H1 (cell line): Measurements from ENCODE around the gene DCANP1. TPM values are rescaled to one million over a fixed set of nuclear protein-coding genes. Genes with fewer than 3 reads are reported as not detected.

ENCODE experiments used
- CTCF ChIA-PET: fragments of 300-600 bp; sonication (Branson Sonifier 250); formaldehyde crosslinking; loops from one replicate; lab custom pipeline; 2021; ENCODE audit not compliant: partially characterized antibody; lab: Charles Lee
- POLR2A ChIA-PET: fragments of 300-600 bp; sonication (Branson Sonifier 250); formaldehyde crosslinking; loops from one replicate; lab custom pipeline; 2021; ENCODE audit warnings: inconsistent platforms; ENCODE audit not compliant: partially characterized antibody; lab: Charles Lee
- DNase-seq, 2 experiments: peaks; one replicate each; pipeline versions ENCODE4 v3.0.0 to v3.0.0-alpha.2; 2010 to 2022; ENCODE audit warnings: low spot score in 2 of 2, low read depth in 1 of 2, mixed read lengths in 1 of 2
- FAIRE-seq: peaks from 2 replicates; lab custom pipeline; 2011; peaks lifted over from hg19 to GRCh38; lab: Jason Lieb, UNC
- H2AFZ ChIP-seq: 2 replicates; pipeline ENCODE4 v1.8.1; 2012; ENCODE audit warnings: low read length, inconsistent platforms
- H2AK5ac ChIP-seq: 2 replicates; pipeline ENCODE4 v1.6.1; 2013; ENCODE audit warnings: low read depth, low read length
- H2BK120ac ChIP-seq: replicated peaks from 2 replicates; pipeline ENCODE3; 2013; ENCODE audit warnings: low read depth, low read length, inconsistent platforms
- H2BK12ac ChIP-seq: 2 replicates; pipeline ENCODE4 v1.6.1; 2013; ENCODE audit warnings: low read depth, low read length
- H2BK15ac ChIP-seq: 2 replicates; pipeline ENCODE4 v1.6.1; 2013; ENCODE audit warnings: low read length
- H2BK20ac ChIP-seq: 2 replicates; pipeline ENCODE4 v1.6.1; 2013; ENCODE audit warnings: low read length
- H2BK5ac ChIP-seq: 2 replicates; pipeline ENCODE4 v1.6.1; 2013; ENCODE audit warnings: low read depth, low read length
- H3K14ac ChIP-seq: 2 replicates; pipeline ENCODE4 v1.6.1; 2013; ENCODE audit warnings: inconsistent platforms; ENCODE audit not compliant: insufficient read length
- H3K18ac ChIP-seq: 2 replicates; pipeline ENCODE4 v1.6.1; 2013; ENCODE audit warnings: low read length; ENCODE audit errors: extremely low read depth
- H3K23ac ChIP-seq: 2 replicates; pipeline ENCODE4 v1.6.1; 2013; ENCODE audit warnings: inconsistent platforms; ENCODE audit not compliant: insufficient read length
- H3K23me2 ChIP-seq: 2 replicates; pipeline ENCODE4 v1.6.1; 2013; ENCODE audit warnings: low read depth, low read length
- H3K27ac ChIP-seq: 2 replicates; pipeline ENCODE4 v1.6.1; 2011; ENCODE audit warnings: low read depth, low read length, inconsistent platforms
- H3K27me3 ChIP-seq, 4 experiments: replicated peaks in 1 of 4; 1 replicate in 1 of 4; 2 replicates in 3 of 4; pipeline versions ENCODE4 v1.6.1 to v1.8.1; 2011 to 2013; ENCODE audit warnings: low read length in 3 of 4, mild to moderate bottlenecking in 3 of 4, inconsistent platforms in 2 of 4, mixed read lengths in 2 of 4, moderate library complexity in 1 of 4; ENCODE audit not compliant: control insufficient read depth in 3 of 4, insufficient read depth in 3 of 4; ENCODE audit errors: extremely low read depth in 1 of 4
- H3K36me3 ChIP-seq, 4 experiments: 2 replicates each; pipeline versions ENCODE4 v1.6.1 to v1.8.1; 2011 to 2013; ENCODE audit warnings: mild to moderate bottlenecking in 4 of 4, low read length in 3 of 4, moderate library complexity in 2 of 4, control low read depth in 1 of 4, inconsistent platforms in 1 of 4; ENCODE audit not compliant: insufficient read depth in 4 of 4, control insufficient read depth in 2 of 4
- H3K4ac ChIP-seq: replicated peaks from 2 replicates; pipeline ENCODE3; 2013; ENCODE audit warnings: low read length, low read depth, mixed read lengths, inconsistent platforms; ENCODE audit not compliant: insufficient read length
- H3K4me1 ChIP-seq, 4 experiments: replicated peaks in 1 of 4; 1 replicate in 1 of 4; 2 replicates in 3 of 4; pipeline versions ENCODE4 v1.6.1 to v1.8.1; 2011 to 2013; ENCODE audit warnings: low read length in 3 of 4, inconsistent platforms in 2 of 4, mixed read lengths in 1 of 4; ENCODE audit not compliant: insufficient read depth in 4 of 4, control insufficient read depth in 3 of 4
- H3K4me2 ChIP-seq, 2 experiments: 2 replicates each; pipeline versions ENCODE4 v1.6.1 to v1.8.1; 2011 to 2013; ENCODE audit warnings: low read depth in 2 of 2, low read length in 2 of 2, control low read depth in 1 of 2, inconsistent platforms in 1 of 2, mild to moderate bottlenecking in 1 of 2; ENCODE audit not compliant: insufficient read depth in 1 of 2
- H3K4me3 ChIP-seq, 4 experiments: fragments of 200-600, 300-600 bp in 1 of 4; sonication (generic), shearing (Covaris generic), sonication (Bioruptor Twin) in 1 of 4; 2 replicates each; pipeline versions ENCODE4 v1.5.1 to v1.8.1; 2011 to 2016; ENCODE audit warnings: low read length in 4 of 4, low read depth in 3 of 4, control low read depth in 2 of 4, inconsistent platforms in 2 of 4, mild to moderate bottlenecking in 2 of 4, mixed read lengths in 1 of 4, moderate library complexity in 1 of 4; ENCODE audit not compliant: insufficient read depth in 2 of 4; ENCODE audit errors: extremely low read depth in 1 of 4
- H3K56ac ChIP-seq: replicated peaks from 2 replicates; pipeline ENCODE3; 2013; ENCODE audit warnings: low read depth, mild to moderate bottlenecking, mixed read lengths, low read length, inconsistent platforms; ENCODE audit not compliant: insufficient read length
- H3K79me1 ChIP-seq: 2 replicates; pipeline ENCODE4 v1.6.1; 2013; ENCODE audit warnings: low read depth, low read length, control low read depth
- H3K79me2 ChIP-seq, 2 experiments: 2 replicates each; pipeline versions ENCODE4 v1.6.1 to v1.8.1; 2012 to 2013; ENCODE audit warnings: low read length in 2 of 2, mild to moderate bottlenecking in 2 of 2, inconsistent platforms in 1 of 2; ENCODE audit not compliant: insufficient read depth in 2 of 2, control insufficient read depth in 1 of 2
- H3K9ac ChIP-seq, 4 experiments: replicated peaks in 1 of 4; 1 replicate in 1 of 4; 2 replicates in 3 of 4; pipeline versions ENCODE4 v1.6.1 to v1.8.1; 2011 to 2013; ENCODE audit warnings: low read depth in 3 of 4, low read length in 3 of 4, control low read depth in 2 of 4, mild to moderate bottlenecking in 2 of 4, moderate library complexity in 2 of 4, inconsistent platforms in 1 of 4; ENCODE audit errors: extremely low read depth in 1 of 4
- H3K9me3 ChIP-seq, 2 experiments: 2 replicates each; pipeline versions ENCODE4 v1.6.1 to v1.8.1; 2012 to 2013; ENCODE audit warnings: mild to moderate bottlenecking in 2 of 2, moderate library complexity in 2 of 2, control low read depth in 1 of 2, inconsistent platforms in 1 of 2, low read depth in 1 of 2, low read length in 1 of 2, mixed read lengths in 1 of 2; ENCODE audit not compliant: insufficient read depth in 2 of 2
- H4K20me1 ChIP-seq, 2 experiments: replicated peaks in 1 of 2; 2 replicates each; pipeline versions ENCODE3 to v1.8.1; 2011 to 2013; ENCODE audit warnings: inconsistent platforms in 2 of 2, low read length in 2 of 2, mild to moderate bottlenecking in 1 of 2; ENCODE audit not compliant: insufficient read depth in 2 of 2, control insufficient read depth in 1 of 2
- H4K5ac ChIP-seq: 2 replicates; pipeline ENCODE4 v1.6.1; 2013; ENCODE audit warnings: low read length, low read depth, mixed read lengths, inconsistent platforms; ENCODE audit not compliant: insufficient read length
- H4K8ac ChIP-seq: 2 replicates; pipeline ENCODE4 v1.8.0; 2013; ENCODE audit warnings: mild to moderate bottlenecking, moderate library complexity, low read length, inconsistent platforms; ENCODE audit not compliant: insufficient read depth; ENCODE audit errors: extremely low read depth
- H4K91ac ChIP-seq: replicated peaks from 2 replicates; pipeline ENCODE3; 2013; ENCODE audit warnings: low read length, mixed read lengths, inconsistent platforms; ENCODE audit not compliant: insufficient read length
- RXRA ChIP-seq: IDR thresholded peaks from 2 replicates; pipeline ENCODE4 v1.6.1; 2011; ENCODE audit warnings: low read depth, mild to moderate bottlenecking, low read length, moderate library complexity; ENCODE audit not compliant: insufficient read depth
- SIRT6 ChIP-seq: IDR thresholded peaks from one replicate; pipeline ENCODE4 v1.7.1; 2012; ENCODE audit warnings: low read length, inconsistent platforms
- WGBS, 2 experiments: shearing (Covaris generic) in 1 of 2; methylation state at CpG; one replicate each; pipeline versions ENCODE4 v1.1.6 to v1.1.7; 2013 to 2015; ENCODE audit warnings: low lambda C conversion rate in 2 of 2, mixed read lengths in 2 of 2, inconsistent platforms in 1 of 2, low coverage in 1 of 2, missing lambda C conversion rate in 1 of 2; ENCODE audit not compliant: insufficient replicate concordance in 2 of 2, insufficient coverage in 1 of 2, insufficient read length in 1 of 2; ENCODE audit errors: extremely low coverage in 1 of 2, missing lambda C conversion rate in 1 of 2; 5-methylcytosine and 5-hydroxymethylcytosine counted together
- polyA plus RNA-seq, 7 experiments: library from polyadenylated mRNA; depleted of rRNA in 3 of 7; stranded (reverse) in 5 of 7; unstranded in 2 of 7; fragments of >200 nt in 5 of 7; fragments of 200-250 nt in 2 of 7; gene quantifications; 1 replicate in 5 of 7; 2 replicates in 1 of 7; 4 replicates in 1 of 7; pipeline versions ENCODE4 v1.2.1 to v1.2.3, GENCODE V29; 2011 to 2013; ENCODE audit warnings: missing spikeins in 2 of 7, mixed read lengths in 2 of 7
- total RNA-seq: library from RNA; stranded (reverse); fragmentation: NEBNext Ultra II Directional; extraction: Animal tissue kit (Norgen Biotek cat#: 25700); gene quantifications from 2 replicates; pipeline ENCODE4 v1.2.1, GENCODE V29; 2021
- TF ChIP-seq, protein P1 (sequence below): IDR thresholded peaks from 2 replicates; pipeline ENCODE4 v1.6.1; 2011; ENCODE audit warnings: low read length, improper control_type of control experiment

DCANP1 gene
- total and polyA plus RNA-seq, 2 of the 8 experiments (the other 6 are each of a cell fraction or from before 2014, with no cell fraction given): not detected

GRCh38 chr5:135471726-135472125 is 24.6 kb upstream of the DCANP1 start:
- ChIA-PET POLR2A (no interaction called here), CTCF (interaction anchor here (1.2 to 21.6 kb wide), 4 partner anchors 8 to 79 kb away, joined by 5 to 778 read pairs (median 56); no protein-coding TSS in a partner anchor)
- Histone ChIP-seq H4K20me1 (peaks cover 0 to 6% of the 10 kb centered on the region in 2 experiments), H3K9ac (no peak overlapping the region), H3K36me3 (no peaks in the 10 kb centered on the region), H4K8ac (no peak overlapping the region), H3K56ac (no peak overlapping the region), H2AFZ (no peak overlapping the region), H3K4me2 (no peak overlapping the region), H2BK120ac (no peak overlapping the region), H2BK15ac (no peak overlapping the region), H3K79me2 (no peaks in the 10 kb centered on the region), H4K91ac (no peak overlapping the region), H3K27ac (no peak overlapping the region), H3K4me1 (peaks cover 2 to 7% (median 3%) of the 10 kb centered on the region in 4 experiments; a peak in 6 of 7 replicates), H2AK5ac (no peak overlapping the region), H2BK20ac (no peak overlapping the region), H3K4ac (no peak overlapping the region), H3K9me3 (no peaks in the 10 kb centered on the region), H4K5ac (no peak overlapping the region), H3K79me1 (no peaks in the 10 kb centered on the region; the same call in 1 of the 2 replicates), H3K4me3 (no peak overlapping the region), H2BK5ac (no peak overlapping the region), H3K23me2 (peaks cover 3% of the 10 kb centered on the region; the same call in 1 of the 2 replicates), H3K23ac (no peak overlapping the region), H3K14ac (no peak overlapping the region), H3K27me3 (peaks cover 27 to 78% (median 53%) of the 10 kb centered on the region in 4 experiments), H2BK12ac (no peak overlapping the region), H3K18ac (no peak overlapping the region)
- FAIRE-seq: no peak
- WGBS, 2 experiments: 88% methylated on average over 4 of the region's 4 CpGs; no CpG with 5 or more reads in 1 of the 2 experiments
- DNase-seq: no peak
- TF ChIP-seq, protein P1, sequence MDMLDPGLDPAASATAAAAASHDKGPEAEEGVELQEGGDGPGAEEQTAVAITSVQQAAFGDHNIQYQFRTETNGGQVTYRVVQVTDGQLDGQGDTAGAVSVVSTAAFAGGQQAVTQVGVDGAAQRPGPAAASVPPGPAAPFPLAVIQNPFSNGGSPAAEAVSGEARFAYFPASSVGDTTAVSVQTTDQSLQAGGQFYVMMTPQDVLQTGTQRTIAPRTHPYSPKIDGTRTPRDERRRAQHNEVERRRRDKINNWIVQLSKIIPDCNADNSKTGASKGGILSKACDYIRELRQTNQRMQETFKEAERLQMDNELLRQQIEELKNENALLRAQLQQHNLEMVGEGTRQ: no peak
- TF ChIP-seq RXRA: no peak
- TF ChIP-seq SIRT6: no peak
